GM19372 (cell line): Measurements from ENCODE around the gene ARID3A.

ENCODE experiments used
- ATAC-seq: cut with Tn5 transposase; IDR thresholded peaks from one replicate; pipeline ENCODE4 v1.9.1; 2021; ENCODE audit warnings: mild to moderate bottlenecking, low read depth, moderate library complexity; ENCODE audit not compliant: unreplicated experiment

ARID3A gene

DNA sequence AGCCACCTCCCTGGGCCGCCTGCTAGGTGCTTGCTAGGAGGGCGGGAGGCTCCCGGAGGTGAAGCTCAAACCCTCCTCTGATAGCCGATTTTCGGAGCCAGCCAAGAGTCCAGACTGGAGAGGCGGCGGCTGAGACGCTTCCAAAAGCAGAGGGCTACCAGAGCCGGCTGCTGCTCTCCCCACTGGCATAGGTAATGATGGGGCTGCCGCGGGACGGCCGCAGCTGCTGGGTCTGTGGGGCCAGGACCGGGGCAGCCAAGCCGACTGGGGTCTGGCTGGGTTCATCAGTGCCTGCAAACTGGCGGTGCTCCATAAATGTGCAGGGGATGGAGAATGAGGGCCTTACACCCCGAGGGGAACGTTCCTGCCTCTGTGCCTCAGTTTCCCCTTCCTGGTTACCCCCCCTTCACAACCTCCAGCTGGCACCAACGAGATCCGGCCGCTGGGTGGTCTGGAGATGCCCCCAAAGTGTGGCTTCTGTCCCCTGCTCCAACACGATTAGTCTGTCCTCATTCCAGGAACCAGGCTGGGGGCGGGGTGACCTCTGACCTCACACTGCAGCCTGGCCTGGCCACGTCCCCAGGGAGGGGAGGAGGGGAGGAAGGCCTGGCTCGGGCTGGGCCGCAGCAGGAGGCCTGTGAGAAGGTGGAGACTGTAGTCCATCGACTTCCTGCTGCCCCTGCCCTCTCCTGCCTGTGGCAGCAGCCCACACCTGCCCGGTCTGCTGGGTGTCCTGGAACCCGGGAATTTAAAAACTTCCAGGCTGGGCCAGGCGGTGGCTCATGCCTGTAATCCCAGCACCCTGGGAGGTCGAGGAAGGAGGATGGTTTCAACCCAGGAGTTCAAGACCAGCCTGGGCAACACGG is 54.5 kb downstream of the ARID3A start:
- no peak for ATAC-seq

GRCh38 chr19:982567-983170 is 56.8 kb downstream of the ARID3A start:
- ATAC-seq, result no peak

GRCh38 chr19:984165-984967 is 58.5 kb downstream of the ARID3A start, which contains the start of gene WDR18:
Gene WDR18, plus strand, starts transcription at chr19:984345. Its CDS starts 9 bp downstream, at chr19:984354.
- ATAC-seq, result peak; percentile 83

DNA sequence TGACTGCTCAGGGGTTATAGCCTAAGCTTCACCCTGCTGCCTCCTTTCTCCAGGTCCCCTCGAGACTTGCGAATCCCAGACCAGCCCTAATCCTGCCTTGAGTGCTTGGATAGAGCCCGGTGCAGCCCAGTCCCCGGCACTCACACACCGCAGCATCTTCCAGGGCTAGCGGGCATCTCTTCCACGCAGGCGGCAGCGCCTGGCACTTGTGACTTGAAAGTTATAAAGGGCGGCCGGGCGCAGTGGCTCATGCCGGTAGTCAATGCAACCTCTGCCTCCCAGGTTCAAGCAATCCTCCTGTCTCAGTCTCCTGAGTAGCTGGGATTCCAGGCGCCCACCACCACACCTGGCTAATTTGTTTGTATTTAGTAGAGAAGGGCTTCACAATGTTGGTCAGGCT is 60.2 kb downstream of the ARID3A start:
- ATAC-seq, result no peak

- ATAC-seq, result no peak
Measured at GRCh38 chr19:988081-988480, 62.2 kb downstream of the ARID3A start.

GRCh38 chr19:988510-988909 is 62.7 kb downstream of the ARID3A start:
- ATAC-seq, result no peak

DNA sequence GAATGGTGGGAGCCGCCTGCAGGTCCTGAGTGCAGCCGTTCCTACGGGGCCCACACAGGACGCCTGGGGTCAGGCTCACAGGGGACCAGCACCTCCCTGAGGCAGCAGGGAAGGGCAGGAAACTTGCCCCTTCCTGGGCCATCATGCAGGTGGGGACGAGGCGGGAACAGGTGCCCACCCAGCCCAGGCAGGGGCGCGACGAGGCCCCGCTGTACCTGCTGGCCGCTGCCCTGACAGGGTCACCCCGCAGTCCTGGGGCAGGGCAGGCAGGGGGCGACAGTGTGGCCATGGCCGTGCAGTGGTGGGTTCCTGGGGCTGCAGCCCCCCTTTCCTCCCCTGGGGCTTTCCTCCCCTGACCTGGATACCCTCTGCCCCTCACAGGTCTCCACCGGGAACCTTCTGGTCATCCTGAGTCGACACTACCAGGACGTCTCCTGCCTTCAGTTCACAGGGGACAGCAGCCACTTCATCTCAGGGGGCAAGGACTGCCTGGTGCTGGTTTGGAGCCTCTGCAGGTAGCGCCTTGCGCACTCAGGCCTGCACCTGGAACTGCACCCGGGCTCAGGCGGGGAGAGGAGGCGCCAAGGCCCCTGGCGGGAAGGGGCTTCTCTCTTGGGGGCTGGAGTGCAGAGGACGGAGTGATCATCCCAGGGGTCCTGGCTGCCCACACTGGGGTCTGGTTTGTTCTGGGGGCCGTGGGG is 63.7 kb downstream of the ARID3A start:
- no peak for ATAC-seq

- no peak for ATAC-seq
Measured at GRCh38 chr19:990119-990571, 64.3 kb downstream of the ARID3A start.

- ATAC-seq, result no peak
Measured at GRCh38 chr19:990746-991145, 64.9 kb downstream of the ARID3A start.

DNA sequence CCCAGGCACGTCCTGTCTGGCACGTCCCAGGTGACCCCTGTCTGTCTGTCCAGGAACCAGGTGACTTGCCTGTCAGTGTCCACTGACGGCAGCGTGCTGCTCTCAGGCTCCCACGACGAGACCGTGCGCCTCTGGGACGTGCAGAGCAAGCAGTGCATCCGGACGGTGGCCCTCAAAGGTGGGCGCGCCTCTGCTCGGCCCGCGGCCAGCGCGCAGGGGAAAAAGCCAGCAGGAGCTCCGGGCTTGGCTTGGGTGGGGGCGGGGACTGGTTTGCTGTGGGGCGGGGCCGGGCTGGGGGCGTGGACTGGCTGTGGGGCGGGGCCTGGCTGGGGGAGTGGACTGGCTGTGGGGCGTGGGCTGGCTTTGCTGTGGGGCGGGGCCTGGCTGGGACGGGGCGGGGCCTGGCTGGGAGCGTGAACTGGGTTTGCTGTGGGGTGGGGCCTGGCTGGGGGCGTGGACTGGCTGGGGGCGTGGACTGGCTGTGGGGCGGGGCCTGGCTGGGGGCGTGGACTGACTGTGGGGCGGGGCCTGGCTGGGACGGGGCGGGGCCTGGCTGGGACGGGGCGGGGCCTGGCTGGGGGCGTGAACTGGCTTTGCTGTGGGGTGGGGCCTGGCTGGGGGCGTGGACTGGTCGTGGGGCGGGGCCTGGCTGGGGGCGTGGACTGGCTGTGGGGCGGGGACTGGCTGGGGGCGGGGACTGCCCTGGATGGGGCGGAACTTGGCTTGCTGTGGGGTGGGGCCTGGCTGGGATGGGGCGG is 65.5 kb downstream of the ARID3A start:
- ATAC-seq, result no peak

GRCh38 chr19:991932-992669 is 66.3 kb downstream of the ARID3A start:
- no peak for ATAC-seq

DNA sequence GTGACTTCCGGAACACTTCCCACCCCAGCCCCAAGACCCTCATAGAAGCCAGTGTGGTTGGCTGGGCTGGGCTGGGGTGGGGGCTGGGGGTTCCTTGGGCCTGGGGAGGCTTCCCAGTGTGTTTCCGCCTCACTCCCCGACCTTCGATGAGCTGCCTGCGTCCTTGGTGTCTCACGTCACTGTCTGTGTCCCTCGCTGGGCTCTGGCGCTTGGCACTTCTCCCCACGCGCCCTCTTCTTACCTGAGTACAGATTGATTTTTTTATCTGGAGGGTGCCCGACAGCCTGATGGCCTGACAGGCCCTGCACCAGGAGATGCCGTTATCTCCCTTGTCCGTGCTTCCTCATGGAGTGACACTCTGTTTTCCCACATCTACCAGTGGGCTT is 66.8 kb downstream of the ARID3A start:
- ATAC-seq, result no peak

DNA sequence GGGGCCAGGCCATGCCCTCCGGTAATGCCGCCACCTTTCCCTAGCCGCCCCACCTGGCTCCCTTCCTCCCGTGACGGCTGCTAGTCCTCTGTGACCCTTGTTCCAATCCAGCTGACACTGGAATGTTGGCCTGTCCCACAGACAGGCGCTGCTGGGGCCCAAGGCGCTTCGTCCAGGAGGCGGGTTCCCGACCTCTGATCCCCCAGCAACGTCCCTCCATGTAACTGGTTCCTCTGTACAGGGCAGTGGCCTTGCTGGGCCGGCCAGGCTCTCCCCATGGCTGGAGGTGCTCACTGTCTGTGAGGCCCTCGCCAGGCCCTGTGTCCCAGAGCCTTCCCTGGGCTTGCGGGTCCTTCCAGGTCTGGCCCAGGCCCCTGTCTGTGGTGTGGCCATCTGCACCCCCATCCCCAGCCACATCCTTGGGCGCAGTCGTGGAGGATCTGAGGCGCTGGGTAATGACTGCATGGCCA is 67.6 kb downstream of the ARID3A start:
- no peak for ATAC-seq

DNA sequence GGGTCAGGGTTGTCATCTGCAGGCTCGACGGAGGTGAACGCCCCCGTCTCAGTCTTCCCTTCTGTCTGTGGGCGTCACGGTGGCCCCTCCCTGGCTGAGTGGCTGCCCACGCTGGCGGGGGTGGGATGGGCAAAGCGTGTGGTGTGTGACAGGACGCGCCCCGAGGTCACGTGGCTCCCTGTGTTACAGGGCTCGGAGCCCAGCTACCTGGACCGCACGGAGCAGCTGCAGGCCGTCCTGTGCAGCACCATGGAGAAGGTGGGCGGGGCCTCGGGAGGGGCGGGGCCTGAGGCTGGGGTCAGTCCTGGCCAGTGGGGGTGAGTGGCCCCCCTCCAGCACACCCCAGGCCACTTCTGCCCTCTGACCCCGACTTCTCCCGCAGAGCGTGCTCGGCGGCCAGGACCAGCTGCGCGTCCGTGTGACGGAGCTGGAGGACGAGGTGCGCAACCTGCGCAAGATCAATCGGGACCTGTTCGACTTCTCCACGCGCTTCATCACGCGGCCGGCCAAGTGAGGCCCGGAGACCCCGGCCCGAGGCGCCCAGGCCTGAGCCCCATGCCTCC is 68.1 kb downstream of the ARID3A start:
- ATAC-seq, result no peak

GRCh38 chr19:994516-994915 is 68.7 kb downstream of the ARID3A start:
- no peak for ATAC-seq

GRCh38 chr19:995051-995827 is 69.4 kb downstream of the ARID3A start:
- ATAC-seq, result no peak

DNA sequence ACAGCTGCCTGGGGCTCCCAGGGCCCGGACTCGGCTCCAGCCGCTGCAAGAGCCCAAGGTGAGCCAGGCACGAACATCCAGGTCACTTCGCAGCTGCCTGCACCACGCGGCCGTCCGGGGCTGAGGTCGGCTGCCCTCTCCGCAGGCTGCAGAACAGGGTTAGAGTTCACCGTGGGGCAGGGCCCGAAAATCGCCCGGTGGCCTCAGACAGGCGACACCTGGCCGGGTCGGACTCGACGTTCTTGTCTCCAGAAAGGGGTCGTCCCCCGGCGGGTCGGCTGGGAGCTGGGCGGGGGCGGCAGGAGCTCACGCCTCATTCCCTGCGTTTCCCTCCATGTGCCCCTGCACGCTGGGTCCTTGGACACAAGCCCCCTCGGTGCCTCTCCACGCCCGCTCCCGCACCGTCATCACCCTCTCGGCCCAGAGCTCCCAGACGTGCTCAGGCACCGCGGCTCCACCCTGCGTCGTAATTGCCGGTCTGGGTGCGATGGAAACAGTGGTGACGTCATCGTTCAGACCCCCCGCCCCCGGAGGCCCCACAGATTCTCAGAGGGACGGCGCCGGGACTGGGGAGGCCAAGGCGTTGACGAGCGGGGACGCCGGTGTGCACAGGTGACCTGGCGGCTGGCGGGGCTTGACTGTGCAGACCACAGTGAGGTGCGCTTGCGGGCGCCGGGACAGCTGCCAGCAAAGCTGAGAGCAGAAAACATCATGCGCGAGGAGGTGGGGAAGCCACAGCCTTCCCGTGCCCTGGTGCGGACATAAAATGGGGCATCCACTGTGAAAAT is 70.4 kb downstream of the ARID3A start:
- no peak for ATAC-seq
